SU-DHL-6 (cell line): ENCODE data around the gene TLCD2.

Source experiments
- EZH2phosphoT487 ChIP-seq: fragments of 200-600 bp; sonication (generic), shearing (Covaris generic); conservative IDR thresholded peaks from 2 replicates; pipeline ENCODE4 v1.6.1; 2018; ENCODE audit warnings: mild to moderate bottlenecking, antibody characterized with exemption, low read length, moderate library complexity, mixed read lengths
- TF ChIP-seq, protein P1 (sequence below): fragments of 200-600 bp; sonication (generic); IDR thresholded peaks from one replicate; pipeline ENCODE4 v1.5.1; 2017; ENCODE audit warnings: antibody characterized with exemption, mild to moderate bottlenecking, low read length, moderate library complexity; ENCODE audit not compliant: insufficient read depth, poor library complexity, severe bottlenecking

DNA sequence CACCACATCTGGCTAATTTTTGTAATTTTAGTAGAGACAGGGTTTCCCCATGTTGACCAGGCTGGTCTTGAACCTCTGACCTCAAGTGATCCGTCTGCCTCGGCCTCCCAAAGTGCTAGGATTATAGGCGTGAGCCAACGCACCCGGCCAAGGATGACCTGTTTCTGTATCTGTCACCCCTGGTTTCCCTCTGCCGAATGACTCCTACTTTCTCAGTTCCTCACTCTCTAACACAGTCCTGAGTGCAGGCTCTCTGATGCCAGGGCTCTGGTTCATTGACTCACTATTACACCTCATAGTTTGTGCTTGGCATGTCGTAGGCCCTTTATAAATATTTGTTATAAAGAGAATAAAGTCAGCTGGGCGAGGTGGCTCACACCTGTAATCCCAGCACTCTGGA, 14.8 kb downstream of the TLCD2 start:
- TF ChIP-seq, protein P1, sequence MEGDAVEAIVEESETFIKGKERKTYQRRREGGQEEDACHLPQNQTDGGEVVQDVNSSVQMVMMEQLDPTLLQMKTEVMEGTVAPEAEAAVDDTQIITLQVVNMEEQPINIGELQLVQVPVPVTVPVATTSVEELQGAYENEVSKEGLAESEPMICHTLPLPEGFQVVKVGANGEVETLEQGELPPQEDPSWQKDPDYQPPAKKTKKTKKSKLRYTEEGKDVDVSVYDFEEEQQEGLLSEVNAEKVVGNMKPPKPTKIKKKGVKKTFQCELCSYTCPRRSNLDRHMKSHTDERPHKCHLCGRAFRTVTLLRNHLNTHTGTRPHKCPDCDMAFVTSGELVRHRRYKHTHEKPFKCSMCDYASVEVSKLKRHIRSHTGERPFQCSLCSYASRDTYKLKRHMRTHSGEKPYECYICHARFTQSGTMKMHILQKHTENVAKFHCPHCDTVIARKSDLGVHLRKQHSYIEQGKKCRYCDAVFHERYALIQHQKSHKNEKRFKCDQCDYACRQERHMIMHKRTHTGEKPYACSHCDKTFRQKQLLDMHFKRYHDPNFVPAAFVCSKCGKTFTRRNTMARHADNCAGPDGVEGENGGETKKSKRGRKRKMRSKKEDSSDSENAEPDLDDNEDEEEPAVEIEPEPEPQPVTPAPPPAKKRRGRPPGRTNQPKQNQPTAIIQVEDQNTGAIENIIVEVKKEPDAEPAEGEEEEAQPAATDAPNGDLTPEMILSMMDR: no peak
- TF ChIP-seq EZH2phosphoT487: no peak
